ENCODE results near the gene SMYD2.

SMYD2 gene

GRCh38 chr1:214324896-214325800 is 44.2 kb downstream of the SMYD2 start:
- in situ Hi-C loops (cut with HindIII; ENCODE audit: low pct_ligation_motif_present, low sequenced_read_pairs) = no loop called here
- no peak for TF ChIP-seq CTCF (IDR thresholded peaks at IDR 0.05; ENCODE audit: low read depth, low read length, missing control alignments)
- H3K4me3 ChIP-seq (ENCODE audit: low read depth, low read length) = no peak overlapping the region
- H3K36me3 ChIP-seq (replicated peaks) = no peaks in the 10 kb centered on the region
- no peak overlapping the region for H3K27ac ChIP-seq
- no peaks in the 10 kb centered on the region for H3K27me3 ChIP-seq (replicated peaks)
- no peak for DNase-seq

GRCh38 chr1:214326406-214326805 is 45.4 kb downstream of the SMYD2 start:
- Histone ChIP-seq H3K27ac (no peak overlapping the region), H3K4me3 (ENCODE audit: low read depth, low read length) (no peak overlapping the region), H3K36me3 (replicated peaks) (no peaks in the 10 kb centered on the region), H3K27me3 (replicated peaks) (no peaks in the 10 kb centered on the region)
- TF ChIP-seq CTCF (IDR thresholded peaks at IDR 0.05; ENCODE audit: low read depth, low read length, missing control alignments) = no peak
- no peak for DNase-seq
- in situ Hi-C loops (cut with HindIII; ENCODE audit: low pct_ligation_motif_present, low sequenced_read_pairs) = no loop called here

- DNase-seq = no peak
- in situ Hi-C loops (cut with HindIII; ENCODE audit: low pct_ligation_motif_present, low sequenced_read_pairs) = no loop called here
- Histone ChIP-seq H3K27me3 (replicated peaks) (no peaks in the 10 kb centered on the region), H3K4me3 (ENCODE audit: low read depth, low read length) (no peak overlapping the region), H3K27ac (no peak overlapping the region), H3K36me3 (replicated peaks) (no peaks in the 10 kb centered on the region)
- no peak for TF ChIP-seq CTCF (IDR thresholded peaks at IDR 0.05; ENCODE audit: low read depth, low read length, missing control alignments)
Measured at GRCh38 chr1:214327514-214327913, 46.6 kb downstream of the SMYD2 start.

GRCh38 chr1:214328770-214329469 is 48.0 kb downstream of the SMYD2 start:
- H3K27ac ChIP-seq = no peak overlapping the region
- H3K4me3 ChIP-seq (ENCODE audit: low read depth, low read length) = no peak overlapping the region
- H3K27me3 ChIP-seq (replicated peaks) = no peaks in the 10 kb centered on the region
- in situ Hi-C loops (cut with HindIII; ENCODE audit: low pct_ligation_motif_present, low sequenced_read_pairs) = no loop called here
- peaks cover 1% of the 10 kb centered on the region for H3K36me3 ChIP-seq (replicated peaks)
- DNase-seq = peak; percentile 79
- TF ChIP-seq CTCF (IDR thresholded peaks at IDR 0.05; ENCODE audit: low read depth, low read length, missing control alignments) = peak; percentile 93

GRCh38 chr1:214329470-214330220 is 48.7 kb downstream of the SMYD2 start:
- Histone ChIP-seq H3K4me3 (ENCODE audit: low read depth, low read length) (no peak overlapping the region), H3K27me3 (replicated peaks) (no peaks in the 10 kb centered on the region), H3K27ac (no peak overlapping the region), H3K36me3 (replicated peaks) (peaks cover 5% of the 10 kb centered on the region)
- TF ChIP-seq CTCF (IDR thresholded peaks at IDR 0.05; ENCODE audit: low read depth, low read length, missing control alignments) = no peak
- in situ Hi-C loops (cut with HindIII; ENCODE audit: low pct_ligation_motif_present, low sequenced_read_pairs) = no loop called here
- no peak for DNase-seq
